Mesenchymal stem cell (in vitro differentiated cells and primary cell): ENCODE measurements around the gene AVPI1.

Experiments used
- DNase-seq: peaks from one replicate; pipeline ENCODE4 v3.0.0-alpha.2; 2013
- H2AFZ ChIP-seq: one replicate; pipeline ENCODE4 v1.6.1; 2013; ENCODE audit warnings: low read depth, mild to moderate bottlenecking, control low read depth, inconsistent platforms, low read length, moderate library complexity
- H2AK5ac ChIP-seq: 2 replicates; pipeline ENCODE4 v1.6.1; 2013; ENCODE audit warnings: low read length, moderate library complexity, mild to moderate bottlenecking, inconsistent platforms; ENCODE audit not compliant: severe bottlenecking
- H2BK120ac ChIP-seq: one replicate; pipeline ENCODE4 v1.6.1; 2013; ENCODE audit warnings: low read depth, mild to moderate bottlenecking, inconsistent platforms, low read length, moderate library complexity
- H2BK12ac ChIP-seq, 2 experiments: one replicate each; pipeline ENCODE4 v1.6.1; 2013; ENCODE audit warnings: inconsistent platforms in 2 of 2, low read length in 2 of 2, mild to moderate bottlenecking in 2 of 2, moderate library complexity in 2 of 2, control low read depth in 1 of 2
- H2BK15ac ChIP-seq: one replicate; pipeline ENCODE4 v1.6.1; 2013; ENCODE audit warnings: mild to moderate bottlenecking, low read depth, inconsistent platforms; ENCODE audit not compliant: poor library complexity, severe bottlenecking
- H2BK5ac ChIP-seq: 2 replicates; pipeline ENCODE4 v1.6.1; 2013; ENCODE audit warnings: low read depth, mild to moderate bottlenecking, low read length, control low read depth, inconsistent platforms; ENCODE audit not compliant: poor library complexity, severe bottlenecking
- H3K14ac ChIP-seq, 2 experiments: one replicate each; pipeline ENCODE4 v1.6.1; 2013; ENCODE audit warnings: inconsistent platforms in 2 of 2, low read length in 2 of 2, control low read depth in 1 of 2, mild to moderate bottlenecking in 1 of 2, moderate library complexity in 1 of 2
- H3K18ac ChIP-seq, 2 experiments: one replicate each; pipeline ENCODE4 v1.6.1; 2013; ENCODE audit warnings: inconsistent platforms in 2 of 2, low read length in 2 of 2, control low read depth in 1 of 2, low read depth in 1 of 2, mild to moderate bottlenecking in 1 of 2
- H3K23ac ChIP-seq, 2 experiments: one replicate each; pipeline ENCODE4 v1.6.1; 2013; ENCODE audit warnings: inconsistent platforms in 2 of 2, low read length in 2 of 2, mild to moderate bottlenecking in 2 of 2, moderate library complexity in 2 of 2, control low read depth in 1 of 2
- H3K27ac ChIP-seq: 2 replicates; pipeline ENCODE4 v1.5.1; 2013; ENCODE audit warnings: mild to moderate bottlenecking, moderate library complexity, low read length, control low read depth, inconsistent platforms; ENCODE audit not compliant: poor library complexity, severe bottlenecking
- H3K27me3 ChIP-seq, 2 experiments: 2 replicates each; pipeline versions ENCODE4 v1.6.1 to v1.7.0; 2013; ENCODE audit warnings: low read length in 2 of 2, mild to moderate bottlenecking in 2 of 2, moderate library complexity in 2 of 2, control low read depth in 1 of 2, inconsistent platforms in 1 of 2; ENCODE audit not compliant: control insufficient read depth in 1 of 2, insufficient read depth in 1 of 2
- H3K36me3 ChIP-seq, 2 experiments: 2 replicates each; pipeline versions ENCODE4 v1.6.1 to v1.7.0; 2013; ENCODE audit warnings: low read length in 2 of 2, control low read depth in 1 of 2, inconsistent platforms in 1 of 2, low read depth in 1 of 2, mild to moderate bottlenecking in 1 of 2; ENCODE audit not compliant: insufficient read depth in 2 of 2, control insufficient read depth in 1 of 2
- H3K4ac ChIP-seq, 2 experiments: one replicate each; pipeline ENCODE4 v1.6.1; 2013; ENCODE audit warnings: inconsistent platforms in 2 of 2, low read length in 2 of 2, mild to moderate bottlenecking in 2 of 2, moderate library complexity in 2 of 2, control low read depth in 1 of 2, low read depth in 1 of 2
- H3K4me1 ChIP-seq: 2 replicates; pipeline ENCODE4 v1.6.1; 2013; ENCODE audit warnings: low read depth, low read length, control low read depth; ENCODE audit not compliant: control insufficient read depth, insufficient read depth
- H3K4me2 ChIP-seq: 2 replicates; pipeline ENCODE4 v1.6.1; 2013; ENCODE audit warnings: low read length, mild to moderate bottlenecking, inconsistent platforms; ENCODE audit not compliant: poor library complexity, severe bottlenecking
- H3K4me3 ChIP-seq, 2 experiments: 2 replicates each; pipeline versions ENCODE4 v1.5.1 to v1.7.0; 2013; ENCODE audit warnings: low read length in 2 of 2, mild to moderate bottlenecking in 2 of 2, control low read depth in 1 of 2, low read depth in 1 of 2; ENCODE audit not compliant: insufficient read depth in 1 of 2
- H3K79me1 ChIP-seq: replicated peaks from 2 replicates; pipeline ENCODE4 v1.6.1; 2013; ENCODE audit warnings: mild to moderate bottlenecking, control low read depth, low read length, inconsistent platforms; ENCODE audit not compliant: poor library complexity, severe bottlenecking
- H3K9ac ChIP-seq: 2 replicates; pipeline ENCODE4 v1.7.0; 2013; ENCODE audit warnings: mild to moderate bottlenecking, low read length, moderate library complexity
- H3K9me3 ChIP-seq: 2 replicates; pipeline ENCODE4 v1.7.0; 2013; ENCODE audit warnings: mild to moderate bottlenecking, low read length; ENCODE audit not compliant: control insufficient read depth
- H4K8ac ChIP-seq: one replicate; pipeline ENCODE4 v1.6.1; 2013; ENCODE audit warnings: inconsistent platforms, mild to moderate bottlenecking, low read length, moderate library complexity
- H4K91ac ChIP-seq: one replicate; pipeline ENCODE4 v1.6.1; 2013; ENCODE audit warnings: mild to moderate bottlenecking, low read length, inconsistent platforms
- WGBS: methylation state at CpG from one replicate; pipeline ENCODE4 v1.1.7; 2013; ENCODE audit warnings: mixed read lengths; 5-methylcytosine and 5-hydroxymethylcytosine counted together

The AVPI1 gene

DNA sequence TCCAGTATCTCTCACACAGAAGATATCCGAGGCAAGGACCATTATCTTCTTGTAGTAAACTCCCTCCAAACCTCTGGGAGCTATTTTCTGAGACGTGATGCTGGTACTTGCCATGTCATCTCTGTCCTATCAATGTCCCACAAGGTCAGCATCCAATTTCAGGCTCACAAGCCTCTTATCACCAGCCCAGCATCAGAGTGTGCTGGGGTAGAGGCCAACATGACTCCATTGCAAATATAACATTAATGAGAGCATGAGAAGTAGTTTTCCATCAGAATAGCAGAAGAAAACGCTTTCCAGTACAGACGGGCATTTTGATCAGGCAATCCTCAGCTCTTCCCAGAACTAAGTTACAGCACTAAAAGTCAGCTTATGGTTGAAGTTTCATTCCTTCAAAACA is 59.3 kb downstream of the AVPI1 start:
- Histone ChIP-seq H2AK5ac (no peak overlapping the region), H3K9ac (no peak overlapping the region), H3K4ac (no peak overlapping the region), H3K27ac (no peak overlapping the region), H3K23ac (no peak overlapping the region), H3K4me3 (no peak overlapping the region), H3K18ac (no peak overlapping the region), H3K14ac (no peak overlapping the region), H3K27me3 (no peaks in the 10 kb centered on the region), H2BK5ac (no peak overlapping the region), H3K79me1 (peaks cover 7% of the 10 kb centered on the region), H3K36me3 (no peaks in the 10 kb centered on the region), H3K4me2 (no peak overlapping the region), H4K8ac (no peak overlapping the region), H2BK12ac (no peak overlapping the region), H3K4me1 (peaks cover 1% of the 10 kb centered on the region), H3K9me3 (no peaks in the 10 kb centered on the region), H2BK15ac (no peak overlapping the region), H2AFZ (no peak overlapping the region), H4K91ac (no peak overlapping the region), H2BK120ac (no peak overlapping the region)
- DNase-seq: no peak
- WGBS: 87% methylated on average over 4 of the region's 4 CpGs
